OCI-LY7 (cell line): ENCODE results near the gene KHSRP.

Experiments
- EZH2phosphoT487 ChIP-seq: fragments of 200-600 bp; sonication (generic); IDR thresholded peaks from 2 replicates; pipeline ENCODE4 v1.6.1; 2018; ENCODE audit warnings: low read depth, borderline replicate concordance, mild to moderate bottlenecking, mixed run types, antibody characterized with exemption, low read length, moderate library complexity, mixed read lengths
- TF ChIP-seq, protein P1 (sequence below): fragments of 200-600 bp; sonication (generic); conservative IDR thresholded peaks from 2 replicates; pipeline ENCODE4 v1.5.1; 2014; ENCODE audit warnings: mild to moderate bottlenecking, antibody characterized with exemption, low read length, moderate library complexity, mixed read lengths

DNA sequence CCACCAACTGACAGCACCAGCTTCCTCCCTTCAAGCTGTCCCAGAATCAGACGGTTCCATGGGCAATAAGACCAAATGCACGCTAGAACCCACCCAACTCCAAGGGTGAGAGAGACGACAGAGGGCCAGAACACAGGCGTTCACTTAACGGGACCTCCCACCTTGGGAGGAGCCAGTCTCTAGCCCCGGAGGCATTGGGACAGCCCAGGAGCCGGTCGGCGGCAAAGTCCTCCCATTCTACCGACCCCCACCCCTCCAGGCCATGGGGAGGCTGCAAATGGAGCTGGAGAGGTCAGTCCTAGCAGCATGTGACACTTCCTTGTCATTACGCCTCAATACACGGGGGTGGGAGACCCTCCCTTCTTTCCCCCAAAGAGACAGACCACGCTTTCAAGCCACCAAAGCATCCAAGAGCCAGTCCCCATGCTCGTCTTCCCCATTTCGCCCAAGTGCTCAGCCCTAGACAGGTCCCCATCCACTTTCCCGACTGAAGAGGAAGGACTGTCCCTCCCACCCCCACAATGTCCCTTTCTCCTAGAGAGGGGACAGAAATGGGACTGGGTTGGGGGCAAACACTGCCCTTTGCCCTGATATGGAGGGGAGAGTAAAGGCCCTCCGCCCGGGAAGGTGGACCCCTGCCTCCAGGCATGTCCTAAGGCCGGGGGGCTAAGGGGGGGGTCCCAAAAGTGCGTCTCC, 964 bp downstream of the KHSRP start:
- TF ChIP-seq EZH2phosphoT487, result no peak
- TF ChIP-seq, protein P1, sequence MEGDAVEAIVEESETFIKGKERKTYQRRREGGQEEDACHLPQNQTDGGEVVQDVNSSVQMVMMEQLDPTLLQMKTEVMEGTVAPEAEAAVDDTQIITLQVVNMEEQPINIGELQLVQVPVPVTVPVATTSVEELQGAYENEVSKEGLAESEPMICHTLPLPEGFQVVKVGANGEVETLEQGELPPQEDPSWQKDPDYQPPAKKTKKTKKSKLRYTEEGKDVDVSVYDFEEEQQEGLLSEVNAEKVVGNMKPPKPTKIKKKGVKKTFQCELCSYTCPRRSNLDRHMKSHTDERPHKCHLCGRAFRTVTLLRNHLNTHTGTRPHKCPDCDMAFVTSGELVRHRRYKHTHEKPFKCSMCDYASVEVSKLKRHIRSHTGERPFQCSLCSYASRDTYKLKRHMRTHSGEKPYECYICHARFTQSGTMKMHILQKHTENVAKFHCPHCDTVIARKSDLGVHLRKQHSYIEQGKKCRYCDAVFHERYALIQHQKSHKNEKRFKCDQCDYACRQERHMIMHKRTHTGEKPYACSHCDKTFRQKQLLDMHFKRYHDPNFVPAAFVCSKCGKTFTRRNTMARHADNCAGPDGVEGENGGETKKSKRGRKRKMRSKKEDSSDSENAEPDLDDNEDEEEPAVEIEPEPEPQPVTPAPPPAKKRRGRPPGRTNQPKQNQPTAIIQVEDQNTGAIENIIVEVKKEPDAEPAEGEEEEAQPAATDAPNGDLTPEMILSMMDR, result no peak
